ENCODE data around the gene DYNLT3. TPM values are rescaled to one million over a fixed set of nuclear protein-coding genes. Genes with fewer than 3 reads are reported as not detected.
A peak's percentile ranks its signal among the peaks of the same experiment; 100 is the strongest.

DYNLT3 gene, protein sequence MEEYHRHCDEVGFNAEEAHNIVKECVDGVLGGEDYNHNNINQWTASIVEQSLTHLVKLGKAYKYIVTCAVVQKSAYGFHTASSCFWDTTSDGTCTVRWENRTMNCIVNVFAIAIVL
- 37.6 TPM for total RNA-seq
- long read RNA-seq, transcript DYNLT3-201 (5 exons, 2,217 nt) = major isoform, 94 of 97 reads
- long read RNA-seq, partial matches to known transcripts = 2 of 97 reads
- long read RNA-seq, other reads (novel, unspliced or antisense) = 1 of 97 reads

DNA sequence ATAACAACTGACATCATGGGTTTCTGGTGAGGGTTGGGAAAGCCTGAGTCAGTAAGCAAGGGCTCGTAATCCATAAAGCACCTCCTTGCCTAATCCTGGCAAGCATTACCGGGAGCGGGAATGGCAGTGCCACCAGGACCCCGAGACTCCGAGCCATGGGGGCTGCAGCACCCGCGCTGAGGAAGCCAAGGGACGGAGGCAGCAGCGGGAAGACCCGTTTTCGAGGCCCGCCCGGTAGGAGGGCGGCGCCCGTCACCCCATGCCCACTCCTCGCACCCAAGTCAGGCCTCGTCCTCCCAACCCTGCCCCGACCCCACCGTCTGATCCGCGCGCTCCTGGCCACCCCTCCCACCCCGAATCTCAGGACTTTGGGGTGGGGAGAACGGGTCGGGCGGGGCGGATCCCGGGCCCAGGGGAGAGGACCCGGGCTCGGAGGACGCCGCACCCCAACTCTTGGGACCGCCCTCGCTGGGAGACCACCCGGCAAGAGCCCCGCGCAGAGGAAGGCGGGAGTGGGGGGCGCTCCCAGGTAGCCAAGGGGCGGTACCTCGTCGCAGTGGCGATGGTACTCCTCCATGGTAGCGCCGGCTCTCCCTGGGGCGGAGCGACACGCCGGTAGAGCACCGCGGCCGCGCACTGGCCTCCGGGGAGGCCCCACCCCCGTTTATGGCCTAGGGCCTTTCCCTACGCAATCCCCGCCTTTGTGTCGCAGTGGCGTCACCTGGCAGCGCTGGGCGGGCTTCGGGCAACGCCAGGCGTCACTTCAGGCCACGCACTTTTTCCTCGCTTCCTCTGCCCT is at the start of gene DYNLT3:
Gene DYNLT3 (minus strand): TSS at position 638 of the 799 bp plus-strand sequence. CDS start 61 bp downstream, at position 577.
- peak; percentile 92 for DNase-seq (ENCODE audit: low spot score)
- intact Hi-C loops (cut with DNase I) = no loop called here

DNA sequence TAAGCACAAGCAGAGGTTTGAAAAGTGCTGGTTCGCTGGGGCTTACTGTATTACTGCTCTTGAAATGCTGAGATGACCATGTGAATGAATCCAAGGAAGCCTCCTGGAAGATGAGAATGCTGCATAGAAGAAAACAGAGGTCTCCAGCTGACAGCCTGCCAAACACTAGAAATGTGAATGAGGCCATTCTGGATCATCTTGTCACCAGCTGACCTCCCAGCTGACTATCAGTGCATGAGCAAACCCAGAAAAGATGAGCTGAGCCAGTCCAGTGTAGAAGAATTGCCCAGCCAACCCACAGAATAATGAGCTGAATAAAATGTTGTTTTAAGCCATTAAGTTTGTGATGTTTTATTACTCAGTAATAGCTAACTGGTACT is 49.1 kb upstream of the DYNLT3 start:
- intact Hi-C loops (cut with DNase I) = no loop called here
- DNase-seq (ENCODE audit: low spot score) = no peak

DNA sequence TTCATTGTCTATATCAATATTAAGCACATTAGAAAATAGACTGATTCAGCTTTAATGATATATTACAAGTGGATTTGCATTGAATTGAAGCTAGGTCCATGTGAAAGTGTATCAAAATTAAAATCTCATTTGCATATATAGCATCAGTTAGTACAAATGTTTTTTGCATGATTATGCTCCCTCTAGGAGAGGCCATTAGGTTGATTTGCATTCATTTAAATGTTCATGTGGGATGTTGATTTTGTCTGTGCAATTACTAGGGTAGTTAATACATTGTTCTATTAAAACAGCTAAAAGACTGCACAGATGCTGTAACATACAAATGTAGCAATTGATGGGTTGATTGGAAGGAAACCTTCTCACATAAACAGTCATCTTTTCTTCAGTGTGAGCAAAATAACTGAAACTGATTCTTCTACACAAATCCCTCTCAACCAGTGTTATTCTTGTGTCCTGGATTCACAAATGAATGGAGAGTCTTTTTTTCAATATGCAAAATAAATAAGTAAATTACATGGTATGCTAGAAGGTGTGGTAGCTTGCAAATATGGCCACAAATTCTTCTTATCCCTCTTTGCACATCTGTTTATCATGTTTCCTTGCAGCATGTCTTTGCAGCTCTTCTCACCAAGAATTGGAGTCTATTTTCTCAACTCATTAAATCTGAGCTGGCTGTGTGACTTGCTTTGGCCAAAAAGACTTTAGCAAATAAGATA is 48.6 kb upstream of the DYNLT3 start:
- intact Hi-C loops (cut with DNase I) = no loop called here

DNA sequence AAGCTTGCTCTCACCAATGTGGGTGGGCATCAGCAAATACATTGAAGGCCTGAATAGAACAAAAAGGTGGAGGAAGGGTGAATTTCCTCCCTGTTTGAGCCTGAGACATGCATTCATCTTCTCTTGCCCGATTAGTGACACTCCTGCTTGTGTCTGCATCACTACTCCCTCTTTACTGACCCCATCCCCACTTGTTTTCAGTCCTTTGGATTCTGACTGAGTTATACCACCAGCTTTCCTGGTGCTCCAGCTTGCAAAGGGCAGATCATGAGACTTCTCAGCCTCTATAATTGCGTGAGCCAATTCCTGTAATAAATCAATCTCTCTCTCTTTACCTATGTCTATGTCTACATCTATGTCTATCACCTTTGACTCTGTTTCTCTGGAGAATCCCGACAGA is 47.4 kb upstream of the DYNLT3 start:
- DNase-seq (ENCODE audit: low spot score) = no peak
- intact Hi-C loops (cut with DNase I) = no loop called here

More for the DNA sequence above, 48.6 kb upstream of the DYNLT3 start:
- no peak for DNase-seq (ENCODE audit: low spot score)

DNA sequence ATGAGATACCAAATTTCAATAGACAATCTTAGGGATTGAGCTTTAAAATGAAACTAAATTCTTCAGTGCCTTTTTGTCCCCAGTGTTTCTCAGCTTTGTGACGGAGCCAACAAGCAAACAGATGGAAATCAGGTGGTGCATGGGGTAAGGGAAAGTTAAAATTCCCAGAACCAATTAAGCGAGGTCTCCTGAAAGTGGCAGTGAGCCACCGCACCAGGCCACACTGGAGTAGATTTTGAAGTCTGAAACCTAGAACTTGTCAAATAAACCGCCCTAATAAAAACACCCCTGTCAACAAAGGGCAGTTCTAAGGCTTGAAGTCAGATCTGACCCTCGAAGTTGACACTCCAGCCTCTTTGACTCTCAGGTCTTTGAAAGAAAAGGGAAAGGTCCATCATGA is 40.6 kb upstream of the DYNLT3 start:
- intact Hi-C loops (cut with DNase I) = no loop called here
- DNase-seq (ENCODE audit: low spot score) = no peak

DNA sequence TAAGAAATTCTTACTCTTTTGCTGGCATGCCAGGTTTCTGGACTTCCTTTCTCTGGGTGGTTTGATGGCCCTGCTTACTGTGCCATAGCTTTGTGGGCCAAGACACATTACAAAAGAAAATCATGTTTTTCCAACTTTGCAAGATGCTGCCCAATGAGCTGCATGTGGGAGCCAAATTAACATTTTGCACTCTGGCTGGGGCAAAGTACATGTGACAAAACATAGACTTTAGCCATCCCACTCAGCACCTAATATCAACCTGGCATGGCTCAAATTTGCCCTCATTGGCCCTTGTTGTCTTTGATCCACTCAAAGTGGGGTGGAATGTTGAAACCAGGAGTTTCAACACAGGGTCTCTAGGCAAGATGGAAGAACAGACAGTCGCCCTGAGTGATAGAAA is 40.0 kb upstream of the DYNLT3 start:
- no peak for DNase-seq (ENCODE audit: low spot score)
- intact Hi-C loops (cut with DNase I) = no loop called here

DNA sequence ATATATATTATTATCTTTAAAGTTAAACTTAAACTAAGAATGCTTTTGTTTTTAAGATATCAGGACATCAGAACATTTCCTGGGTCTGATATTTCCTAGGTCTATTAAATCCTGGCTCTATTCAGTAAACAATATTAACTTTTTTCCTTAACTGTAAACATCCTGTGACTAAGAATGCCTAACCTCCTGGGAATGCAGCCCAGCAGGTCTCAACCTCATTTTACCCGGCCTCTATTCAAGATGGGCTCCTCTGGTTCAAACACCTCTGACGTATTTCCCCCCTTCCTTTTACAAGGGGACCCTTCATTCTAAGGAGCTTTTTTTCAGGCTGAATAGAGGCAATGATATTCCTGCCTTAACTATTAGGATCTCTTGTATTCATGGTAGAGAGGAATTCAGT is 35.8 kb upstream of the DYNLT3 start:
- no peak for DNase-seq (ENCODE audit: low spot score)
- intact Hi-C loops (cut with DNase I) = no loop called here

DNA sequence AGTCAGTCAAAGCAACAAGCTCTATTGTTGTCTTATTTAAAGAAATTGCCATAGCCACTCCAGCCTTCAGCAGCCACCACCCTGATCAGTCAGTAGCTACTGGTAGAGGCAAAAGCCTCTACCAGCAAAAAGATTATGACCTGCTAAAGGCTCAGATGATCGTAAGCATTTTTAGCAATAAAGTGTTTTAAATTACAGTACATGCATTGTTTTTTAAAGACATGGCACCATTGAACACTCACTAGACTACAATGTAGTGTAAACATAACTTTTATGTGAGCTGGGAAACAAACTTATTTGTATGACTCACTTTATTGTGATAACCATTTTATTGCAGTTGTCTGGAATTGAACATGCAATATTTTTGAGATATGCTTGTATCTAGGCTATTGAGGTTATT is 32.3 kb upstream of the DYNLT3 start:
- DNase-seq (ENCODE audit: low spot score) = no peak
- intact Hi-C loops (cut with DNase I) = no loop called here

DNA sequence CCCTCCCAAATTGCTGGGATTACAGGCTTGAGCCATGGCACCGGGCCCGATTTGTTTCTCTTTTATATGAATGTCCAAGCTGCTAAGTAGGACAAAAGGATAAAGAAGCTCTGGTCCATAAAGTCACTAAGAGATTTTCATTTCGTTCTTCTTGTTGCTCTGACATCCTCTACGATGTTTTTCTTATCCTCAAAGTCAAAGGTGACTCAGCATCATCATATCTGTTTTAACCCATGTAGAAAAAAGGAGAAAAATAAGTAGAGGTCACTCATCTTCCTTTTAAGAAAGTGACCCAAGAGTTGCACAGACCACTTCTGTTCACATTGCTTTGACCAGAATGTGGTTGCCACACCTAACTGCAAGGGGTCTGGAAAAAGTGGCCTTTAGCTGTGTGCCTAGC is 29.3 kb upstream of the DYNLT3 start:
- intact Hi-C loops (cut with DNase I) = no loop called here
- no peak for DNase-seq (ENCODE audit: low spot score)

DNA sequence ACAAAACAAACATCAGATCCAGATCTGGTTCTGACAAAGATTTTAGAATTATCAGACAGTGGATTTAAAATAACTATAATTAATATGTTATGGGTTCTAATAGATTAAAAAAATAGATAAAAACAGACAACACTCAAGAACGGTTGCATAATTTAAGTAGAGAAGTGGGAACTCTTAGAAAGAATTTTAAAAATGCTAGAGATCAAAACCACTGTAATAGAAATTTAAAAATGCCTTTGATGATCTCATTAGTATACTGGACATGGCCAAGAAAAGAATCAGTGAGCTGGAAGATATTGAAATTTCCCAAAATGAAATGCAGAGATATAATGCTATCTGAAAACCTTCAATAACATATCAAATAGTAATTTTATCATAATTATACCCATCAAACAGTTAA is 28.3 kb upstream of the DYNLT3 start:
- intact Hi-C loops (cut with DNase I) = no loop called here
- DNase-seq (ENCODE audit: low spot score) = no peak

DNA sequence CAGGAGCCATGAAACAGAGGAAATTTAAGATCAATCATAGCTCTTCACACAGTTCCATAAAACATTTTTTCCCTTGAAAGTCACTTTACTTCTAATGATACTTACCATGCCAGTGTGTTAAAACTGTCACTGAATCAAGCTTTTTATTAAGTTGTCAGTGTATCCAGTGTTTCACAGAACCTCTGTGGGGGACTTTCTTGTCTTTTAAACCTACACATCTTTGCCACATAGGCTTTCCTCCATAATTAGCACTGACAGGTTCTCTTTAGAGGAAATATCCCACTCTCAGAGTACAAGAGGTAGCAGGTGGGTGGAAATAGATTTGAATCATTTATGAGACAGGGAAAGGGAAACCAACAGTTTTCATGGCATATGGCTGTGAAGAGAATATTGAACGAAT is 25.8 kb upstream of the DYNLT3 start:
- DNase-seq (ENCODE audit: low spot score) = no peak
- intact Hi-C loops (cut with DNase I) = no loop called here

DNA sequence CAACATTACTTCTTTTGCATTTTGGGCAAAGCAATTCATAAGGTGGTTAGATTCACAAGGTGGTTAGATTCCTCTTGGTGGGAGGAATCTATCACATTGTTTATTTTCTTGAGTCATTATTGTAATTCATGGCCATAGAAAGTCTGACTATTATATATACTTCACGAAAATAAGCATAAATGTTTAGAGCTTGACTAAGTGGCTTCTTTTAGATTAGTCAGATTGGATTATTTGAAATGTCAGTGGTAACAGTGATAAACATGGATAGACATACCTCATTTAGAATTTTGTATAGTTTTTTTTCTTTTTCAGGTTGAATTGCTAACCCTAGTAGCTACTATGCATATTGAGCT is 24.9 kb upstream of the DYNLT3 start:
- no peak for DNase-seq (ENCODE audit: low spot score)
- intact Hi-C loops (cut with DNase I) = no loop called here

DNA sequence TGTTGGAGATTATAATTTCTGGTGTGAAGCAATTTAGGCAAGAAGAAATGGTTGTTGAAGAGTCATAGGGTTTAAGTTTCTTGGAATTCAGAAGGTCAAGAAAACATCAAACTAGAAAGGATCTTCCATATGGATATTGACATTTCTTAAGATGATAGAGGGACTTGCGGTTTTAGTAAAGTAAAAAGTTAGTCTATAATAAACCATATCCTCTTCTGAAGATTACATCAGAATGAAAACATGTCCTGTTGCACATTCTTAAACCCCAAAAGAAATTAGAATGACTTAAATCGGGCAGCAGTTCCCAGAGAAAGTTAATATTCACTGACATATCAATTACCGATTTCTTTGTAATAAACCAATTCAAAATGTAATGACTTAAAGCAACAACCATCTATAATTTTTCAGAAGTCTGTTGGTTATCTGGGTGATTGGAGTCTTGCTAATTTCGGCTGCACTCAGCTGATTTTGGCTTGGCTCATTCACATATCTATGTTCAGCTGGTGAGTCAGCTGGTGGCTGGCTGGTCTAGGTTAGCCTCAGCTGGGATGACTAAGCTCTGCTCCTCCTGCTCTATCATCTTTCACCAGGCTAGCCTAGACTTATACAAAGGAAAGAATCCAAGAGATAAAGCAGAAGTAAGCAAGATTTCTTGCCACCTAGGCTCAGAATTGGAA is 24.4 kb upstream of the DYNLT3 start:
- intact Hi-C loops (cut with DNase I) = no loop called here
- no peak for DNase-seq (ENCODE audit: low spot score)

DNA sequence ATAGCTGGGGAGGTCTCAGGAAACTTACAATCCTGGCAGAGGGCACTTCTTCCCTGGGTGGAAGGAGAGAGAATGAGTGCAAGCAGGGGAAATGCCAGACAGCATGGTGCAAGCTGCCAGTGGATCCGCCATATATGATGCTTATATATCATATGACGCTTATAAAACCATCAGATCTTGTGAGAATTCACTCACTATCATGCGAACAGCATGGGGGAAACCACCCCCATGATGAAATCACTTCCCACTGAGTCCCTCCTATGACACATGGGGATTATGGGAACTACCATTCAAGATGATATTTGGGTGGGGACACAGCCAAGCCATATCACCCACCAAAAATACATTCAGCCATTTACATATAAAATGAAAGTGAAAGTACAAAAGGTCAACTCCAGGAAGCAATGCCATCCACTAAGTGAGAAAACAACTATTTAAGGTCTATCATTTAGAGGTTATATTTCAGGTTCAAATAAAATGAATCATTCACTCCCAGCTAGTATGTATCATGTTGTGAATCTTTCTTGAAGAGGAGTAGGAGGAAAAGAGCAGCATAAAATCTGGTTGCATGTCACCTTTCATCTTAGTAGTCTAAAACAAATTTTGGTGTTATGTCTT is 20.3 kb upstream of the DYNLT3 start:
- intact Hi-C loops (cut with DNase I) = no loop called here
- DNase-seq (ENCODE audit: low spot score) = no peak

DNA sequence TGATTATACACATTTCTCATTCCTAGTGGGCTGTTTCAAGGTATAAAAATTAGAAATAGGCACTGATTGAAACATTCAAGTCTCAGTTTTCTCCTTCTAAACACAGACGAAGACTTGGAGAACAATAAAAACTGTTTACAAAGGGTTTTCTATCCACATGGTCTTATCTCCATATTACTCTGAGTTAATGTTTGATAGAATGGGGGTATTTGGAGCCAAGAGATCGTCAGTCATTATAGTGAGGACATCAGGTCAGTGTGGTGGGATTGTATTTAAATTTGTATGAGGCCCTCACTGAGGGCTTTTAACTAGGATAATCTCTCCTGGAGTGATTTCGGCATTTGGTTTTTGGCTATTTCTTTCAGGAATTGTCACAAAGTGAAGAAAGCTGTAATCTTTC is 16.4 kb upstream of the DYNLT3 start:
- DNase-seq (ENCODE audit: low spot score) = no peak
- intact Hi-C loops (cut with DNase I) = no loop called here

DNA sequence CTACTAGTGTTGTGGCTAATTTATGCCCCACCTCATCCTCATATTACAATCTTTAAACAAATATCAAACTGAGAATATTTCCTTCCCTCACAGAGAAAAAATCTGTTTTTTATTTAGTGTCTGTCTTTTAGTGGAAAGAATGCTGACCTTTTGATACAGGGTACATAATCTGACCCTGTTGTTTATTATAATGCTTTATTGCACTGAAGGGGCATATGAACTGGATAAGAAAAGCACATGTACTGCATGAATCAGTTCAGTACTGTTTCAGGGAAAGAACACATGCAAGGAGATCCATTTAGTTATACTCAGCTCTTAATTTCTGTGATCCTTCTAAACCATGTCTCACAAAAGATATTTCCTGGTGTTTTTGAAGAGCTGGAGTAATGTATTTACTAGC is 15.5 kb upstream of the DYNLT3 start:
- intact Hi-C loops (cut with DNase I) = no loop called here
- no peak for DNase-seq (ENCODE audit: low spot score)

DNA sequence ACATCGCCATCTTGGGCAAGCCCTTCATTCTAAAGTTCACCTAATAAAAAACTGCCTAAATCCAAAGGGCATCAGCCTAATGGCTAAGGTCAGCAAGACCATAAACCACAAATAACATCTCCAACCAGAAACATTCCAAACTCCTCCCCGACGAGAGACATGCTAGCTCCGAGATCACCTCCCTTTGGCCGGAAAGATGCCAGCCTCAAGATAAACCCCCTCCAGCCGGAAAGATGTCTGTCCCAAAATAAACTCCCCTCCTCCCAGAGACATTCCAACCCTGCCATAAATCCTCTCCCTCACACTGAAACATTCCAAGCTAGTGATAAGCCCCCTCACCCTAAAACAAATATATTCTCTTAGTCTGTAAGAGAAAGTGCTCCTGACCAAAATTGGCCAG is 13.3 kb upstream of the DYNLT3 start:
- intact Hi-C loops (cut with DNase I) = no loop called here
- DNase-seq (ENCODE audit: low spot score) = no peak

DNA sequence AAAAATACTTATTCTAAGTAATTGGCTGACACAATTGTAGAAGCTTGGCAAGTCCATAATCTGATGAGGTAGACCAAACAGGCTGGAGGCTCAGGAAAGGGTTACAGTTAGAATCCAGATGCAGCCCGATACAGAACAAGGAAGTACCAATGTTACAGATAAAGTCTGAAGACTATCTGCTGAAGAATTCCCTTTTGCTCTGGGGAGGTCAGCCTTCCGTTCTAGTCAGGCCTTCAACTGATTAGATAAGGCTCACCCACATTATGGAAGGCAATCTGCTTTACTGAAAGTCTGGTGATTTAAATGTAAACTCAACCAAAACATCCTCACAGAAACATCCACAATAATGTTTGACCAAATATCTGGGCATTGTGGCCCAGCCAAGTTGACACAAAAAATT is 7.4 kb upstream of the DYNLT3 start:
- intact Hi-C loops (cut with DNase I) = no loop called here
- DNase-seq (ENCODE audit: low spot score) = no peak

DNA sequence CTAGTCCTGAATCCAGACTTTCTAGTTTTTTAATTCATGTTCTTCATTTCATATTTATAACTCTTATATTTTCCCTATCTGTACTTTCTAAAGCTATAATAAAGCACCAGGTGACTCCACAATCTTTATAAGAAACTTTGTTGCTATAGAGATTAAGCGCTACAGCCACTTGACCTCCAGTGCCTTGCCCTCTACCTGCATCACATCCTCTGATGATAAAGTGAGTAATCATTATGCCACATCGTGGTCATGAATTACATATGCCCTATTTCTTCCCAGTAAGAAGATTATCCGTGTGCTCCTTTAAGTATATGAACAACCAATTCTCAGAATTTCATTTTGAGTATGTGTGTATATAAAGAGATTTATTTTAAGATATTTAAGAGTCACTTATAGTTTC is 6.8 kb upstream of the DYNLT3 start:
- intact Hi-C loops (cut with DNase I) = no loop called here
- no peak for DNase-seq (ENCODE audit: low spot score)

DNA sequence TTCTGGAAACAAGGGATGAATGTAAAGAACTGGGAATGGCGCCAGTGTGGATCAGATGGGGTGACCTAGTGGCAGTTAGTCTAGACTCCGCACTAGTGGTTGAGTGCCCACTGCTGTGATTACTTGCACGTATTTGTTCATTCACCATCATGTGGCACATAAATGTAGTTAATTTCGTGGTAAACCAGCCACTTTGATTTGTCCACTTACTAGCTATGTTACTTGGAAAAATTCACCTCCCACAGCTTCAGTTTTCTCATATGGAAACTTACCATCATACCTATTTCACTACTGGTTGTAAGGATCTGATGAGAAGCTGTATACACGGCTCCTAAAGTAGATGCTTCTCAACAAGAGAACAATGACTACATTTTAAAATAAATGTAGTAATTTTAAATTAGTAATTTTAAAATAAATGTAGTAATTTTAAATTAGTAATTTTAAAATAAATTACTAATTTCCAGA is 394 bp upstream of the DYNLT3 start:
- intact Hi-C loops (cut with DNase I) = no loop called here
- DNase-seq (ENCODE audit: low spot score) = no peak

All from cardiac septum (tissue), 1 donor.